Measurements from ENCODE around the gene IQSEC3. TPM values are rescaled to one million over a fixed set of nuclear protein-coding genes. Genes with fewer than 3 reads are reported as not detected.

The IQSEC3 gene
- total RNA-seq, 1 experiment from 2014 or later = not detected

- DNase-seq (ENCODE audit: unreplicated experiment) = no peak
- no TSS peak for BruUV-seq (replicated peaks)
- Mint-ChIP-seq H3K4me3 (ENCODE audit: unreplicated experiment) (no peak overlapping the region), H3K4me1 (ENCODE audit: insufficient read depth, unreplicated experiment) (peaks cover 7% of the 10 kb centered on the region), H3K27ac (ENCODE audit: low read depth, unreplicated experiment) (no peak overlapping the region), H3K36me3 (ENCODE audit: insufficient read depth, unreplicated experiment) (no peaks in the 10 kb centered on the region), H3K27me3 (ENCODE audit: insufficient read depth, unreplicated experiment) (peaks cover 31% of the 10 kb centered on the region), H3K9me3 (ENCODE audit: unreplicated experiment) (no peaks in the 10 kb centered on the region)
- no peak for TF ChIP-seq CTCF (IDR thresholded peaks at IDR 0.05; ENCODE audit: unreplicated experiment)
- POLR2A ChIA-PET = interaction anchor here (1.1 kb wide), 1 partner anchor 70 kb away, joined by 4 read pairs; no protein-coding TSS in a partner anchor
- intact Hi-C loops (cut with micrococcal nuclease) = no loop called here
- CTCF ChIA-PET = interaction anchor here (0.6 to 0.8 kb wide), 2 partner anchors 15 kb away, joined by 3 to 4 read pairs; no protein-coding TSS in a partner anchor
Observed at GRCh38 chr12:156945-157344, 90.4 kb downstream of the IQSEC3 start.

- Mint-ChIP-seq H3K4me3 (ENCODE audit: unreplicated experiment) (no peak overlapping the region), H3K36me3 (ENCODE audit: insufficient read depth, unreplicated experiment) (no peaks in the 10 kb centered on the region), H3K4me1 (ENCODE audit: insufficient read depth, unreplicated experiment) (peaks cover 2% of the 10 kb centered on the region), H3K27ac (ENCODE audit: low read depth, unreplicated experiment) (no peak overlapping the region), H3K27me3 (ENCODE audit: insufficient read depth, unreplicated experiment) (peaks cover 24% of the 10 kb centered on the region), H3K9me3 (ENCODE audit: unreplicated experiment) (no peaks in the 10 kb centered on the region)
- CTCF ChIA-PET = interaction anchor here (0.6 kb wide), 1 partner anchor 14 kb away, joined by 3 read pairs; no protein-coding TSS in a partner anchor
- POLR2A ChIA-PET = interaction anchor here (0.7 kb wide), 1 partner anchor 82 kb away, joined by 3 read pairs; no protein-coding TSS in a partner anchor
- intact Hi-C loops (cut with micrococcal nuclease) = no loop called here
- no peak for DNase-seq (ENCODE audit: unreplicated experiment)
- BruUV-seq (replicated peaks) = no TSS peak
- no peak for TF ChIP-seq CTCF (IDR thresholded peaks at IDR 0.05; ENCODE audit: unreplicated experiment)
Observed at GRCh38 chr12:157644-158043, 91.1 kb downstream of the IQSEC3 start.

GRCh38 chr12:159156-159782 is 92.7 kb downstream of the IQSEC3 start:
- Mint-ChIP-seq H3K27me3 (ENCODE audit: insufficient read depth, unreplicated experiment) (peaks cover 21% of the 10 kb centered on the region), H3K4me1 (ENCODE audit: insufficient read depth, unreplicated experiment) (peaks cover 1% of the 10 kb centered on the region), H3K9me3 (ENCODE audit: unreplicated experiment) (no peaks in the 10 kb centered on the region), H3K4me3 (ENCODE audit: unreplicated experiment) (no peak overlapping the region), H3K27ac (ENCODE audit: low read depth, unreplicated experiment) (no peak overlapping the region), H3K36me3 (ENCODE audit: insufficient read depth, unreplicated experiment) (no peaks in the 10 kb centered on the region)
- no peak for DNase-seq (ENCODE audit: unreplicated experiment)
- no TSS peak for BruUV-seq (replicated peaks)
- CTCF ChIA-PET = no interaction called here
- TF ChIP-seq CTCF (IDR thresholded peaks at IDR 0.05; ENCODE audit: unreplicated experiment) = no peak
- intact Hi-C loops (cut with micrococcal nuclease) = no loop called here
- POLR2A ChIA-PET = no interaction called here

GRCh38 chr12:160858-161257 is 94.3 kb downstream of the IQSEC3 start:
- Mint-ChIP-seq H3K4me1 (ENCODE audit: insufficient read depth, unreplicated experiment) (peaks cover 5% of the 10 kb centered on the region), H3K27ac (ENCODE audit: low read depth, unreplicated experiment) (no peak overlapping the region), H3K4me3 (ENCODE audit: unreplicated experiment) (no peak overlapping the region), H3K9me3 (ENCODE audit: unreplicated experiment) (no peaks in the 10 kb centered on the region), H3K36me3 (ENCODE audit: insufficient read depth, unreplicated experiment) (no peaks in the 10 kb centered on the region), H3K27me3 (ENCODE audit: insufficient read depth, unreplicated experiment) (peaks cover 21% of the 10 kb centered on the region)
- no peak for TF ChIP-seq CTCF (IDR thresholded peaks at IDR 0.05; ENCODE audit: unreplicated experiment)
- intact Hi-C loops (cut with micrococcal nuclease) = no loop called here
- ChIA-PET POLR2A (no interaction called here), CTCF (no interaction called here)
- DNase-seq (ENCODE audit: unreplicated experiment) = no peak
- no TSS peak for BruUV-seq (replicated peaks)
